ENCODE data around the gene CYTH1. TPM values are rescaled to one million over a fixed set of nuclear protein-coding genes. Genes with fewer than 3 reads are reported as not detected.
A peak's percentile ranks its signal among the peaks of the same experiment; 100 is the strongest.

Gene CYTH1
- total and polyA plus RNA-seq, 10 of the 15 experiments (the other 5 are each of a cell fraction or from before 2014, with no cell fraction given), result 6.6 to 188 (median 145) TPM

- TF ChIP-seq ZBTB11 (CRISPR knock-in tag; IDR thresholded peaks at IDR 0.05) (no peak), ZSCAN29 (IDR thresholded peaks at IDR 0.05) (no peak), CBFB (IDR thresholded peaks at IDR 0.05; ENCODE audit: low read depth) (no peak), EGR1 (IDR thresholded peaks at IDR 0.05; ENCODE audit: borderline replicate concordance in 1 of 2, low read depth in 2 of 2, low read length in 2 of 2) (no peak), PBX3 (IDR thresholded peaks at IDR 0.05; ENCODE audit: insufficient replicate concordance, low read depth, low read length) (peak; percentile 63), RAD51 (IDR thresholded peaks at IDR 0.05) (no peak), YY1 (IDR thresholded peaks at IDR 0.05; ENCODE audit: low read depth, low read length) (0 out of 2 replicates have a peak, but pooled peaks have one; percentile 17), ETV6 (conservative IDR thresholded peaks at IDR 0.05 in 1 of 2, IDR thresholded peaks at IDR 0.05 in 1 of 2; ENCODE audit: borderline replicate concordance in 1 of 2, low read depth in 1 of 2) (no peak), ZBED1 (IDR thresholded peaks at IDR 0.05; ENCODE audit: borderline replicate concordance) (no peak), STAT1 (conservative IDR thresholded peaks at IDR 0.05) (no peak), CHD1 (IDR thresholded peaks at IDR 0.05; ENCODE audit: low read depth, low read length) (no peak), CREB1 (IDR thresholded peaks at IDR 0.05; ENCODE audit: low read depth) (peak; percentile 74), SKIL (IDR thresholded peaks at IDR 0.05; ENCODE audit: low read depth, poor library complexity, severe bottlenecking) (no peak), SREBF1 (IDR thresholded peaks at IDR 0.05; ENCODE audit: low read length) (no peak), E2F8 (IDR thresholded peaks at IDR 0.05; ENCODE audit: low read depth, partially characterized antibody) (no peak), DPF2 (IDR thresholded peaks at IDR 0.05) (no peak; the same call in 1 of the 2 replicates), NFXL1 (IDR thresholded peaks at IDR 0.05; ENCODE audit: borderline replicate concordance) (no peak), ESRRA (IDR thresholded peaks at IDR 0.05; ENCODE audit: low read length) (no peak), SMC3 (IDR thresholded peaks at IDR 0.05; ENCODE audit: borderline replicate concordance, low read length) (no peak), IRF4 (IDR thresholded peaks at IDR 0.05; ENCODE audit: low read depth, low read length) (no peak), HDGF (IDR thresholded peaks at IDR 0.05) (no peak), GABPA (IDR thresholded peaks at IDR 0.05; ENCODE audit: low read depth) (0 out of 2 replicates have a peak, but pooled peaks have one; percentile 41)
Measured at GRCh38 chr17:78697554-78698343, 84.3 kb downstream of the CYTH1 start (continued).

Data from GM12878 (cell line).